IgD-negative memory B cell (primary cell): ENCODE measurements around the gene SETX. TPM values are rescaled to one million over a fixed set of nuclear protein-coding genes. Genes with fewer than 3 reads are reported as not detected.
"Not testable (repeated sequence)": the region's sequence is repeated elsewhere in the genome, so short reads cannot be mapped to it uniquely, and the experiment has no call there.

ENCODE experiments used
- H3K27ac Mint-ChIP-seq, 3 donors: one replicate each; pipeline ENCODE4 v1.8.0; 2020 to 2022; ENCODE audit warnings: mild to moderate bottlenecking in 3 of 3, mixed read lengths in 3 of 3, moderate library complexity in 1 of 3
- H3K27me3 Mint-ChIP-seq: one replicate; pipeline ENCODE4 v1.8.0; 2021; ENCODE audit warnings: mixed read lengths
- H3K36me3 Mint-ChIP-seq: one replicate; pipeline ENCODE4 v1.8.0; 2020; ENCODE audit warnings: mild to moderate bottlenecking, mixed read lengths
- H3K4me1 Mint-ChIP-seq, 3 donors: one replicate each; pipeline ENCODE4 v1.8.0; 2020 to 2022; ENCODE audit warnings: mixed read lengths in 3 of 3, mild to moderate bottlenecking in 1 of 3
- H3K4me3 Mint-ChIP-seq, 4 donors: one replicate each; pipeline ENCODE4 v1.8.0; 2020 to 2022; ENCODE audit warnings: mild to moderate bottlenecking in 4 of 4, mixed read lengths in 4 of 4, moderate library complexity in 3 of 4
- H3K9me3 Mint-ChIP-seq, 3 donors: one replicate each; pipeline ENCODE4 v1.8.0; 2020 to 2021; ENCODE audit warnings: mixed read lengths in 3 of 3, mild to moderate bottlenecking in 1 of 3
- polyA plus RNA-seq: library from polyadenylated mRNA; unstranded; fragments of 300-500 nt; fragmentation: Illumina TruSeq; gene quantifications from one replicate; pipeline ENCODE4 v1.2.3, GENCODE V29; 2021

SETX gene
- 39.3 TPM for polyA plus RNA-seq

- Mint-ChIP-seq H3K4me3 (peak within 1 kb of the TSS; percentile 89 to 97 (median 94)), H3K27ac (peak within 1 kb of the TSS; percentile 92 to 99 (median 94)), H3K4me1 (peaks cover 37 to 47% (median 40%) of the 10 kb centered on the region in 3 donors), H3K9me3 (no peaks in the 10 kb centered on the region), H3K36me3 (peaks cover 4% of the 10 kb centered on the region), H3K27me3 (no peaks in the 10 kb centered on the region)
Observed at GRCh38 chr9:132354637-132355355, at the start of gene SETX. Gene SETX (minus strand): TSS chr9:132354986. CDS start chr9:132349428, 5,558 bp downstream.

GRCh38 chr9:132404228-132404881 lies 49.6 kb upstream of the SETX start:
- Mint-ChIP-seq H3K27me3 (no peaks in the 10 kb centered on the region), H3K4me1 (peaks cover 24 to 27% (median 25%) of the 10 kb centered on the region in 3 donors), H3K36me3 (no peaks in the 10 kb centered on the region), H3K4me3 (peak overlapping the region; percentile 10 to 74 (median 61)), H3K9me3 (no peaks in the 10 kb centered on the region), H3K27ac (peak overlapping the region in 2 of 3 donors; percentile 3 to 75)

GRCh38 chr9:132401824-132402223 lies 47.0 kb upstream of the SETX start:
- Mint-ChIP-seq H3K36me3 (no peaks in the 10 kb centered on the region), H3K27me3 (no peaks in the 10 kb centered on the region), H3K9me3 (no peaks in the 10 kb centered on the region), H3K4me3 (peak overlapping the region in 2 of 4 donors; percentile 23 to 70), H3K4me1 (peaks cover 25 to 29% (median 28%) of the 10 kb centered on the region in 3 donors), H3K27ac (no peak overlapping the region)

GRCh38 chr9:132395560-132395959 lies 40.8 kb upstream of the SETX start:
- H3K27ac Mint-ChIP-seq: no peak overlapping the region
- H3K9me3 Mint-ChIP-seq: no peaks in the 10 kb centered on the region
- no peaks in the 10 kb centered on the region for H3K27me3 Mint-ChIP-seq
- H3K36me3 Mint-ChIP-seq: peaks cover 2% of the 10 kb centered on the region
- no peak overlapping the region for H3K4me3 Mint-ChIP-seq
- peaks cover 5 to 11% (median 7%) of the 10 kb centered on the region in 3 donors for H3K4me1 Mint-ChIP-seq

GRCh38 chr9:132391449-132391848 lies 36.7 kb upstream of the SETX start:
- peaks cover 0 to 3% (median 0%) of the 10 kb centered on the region in 3 donors for H3K4me1 Mint-ChIP-seq
- H3K4me3 Mint-ChIP-seq: no peak overlapping the region

GRCh38 chr9:132390966-132391365 lies 36.2 kb upstream of the SETX start:
- Mint-ChIP-seq H3K27me3 (no peaks in the 10 kb centered on the region), H3K4me3 (peak overlapping the region in 1 of 4 donors; percentile 32), H3K36me3 (peaks cover 5% of the 10 kb centered on the region), H3K4me1 (peaks cover 0 to 5% (median under 1%) of the 10 kb centered on the region in 3 donors), H3K27ac (no peak overlapping the region), H3K9me3 (no peaks in the 10 kb centered on the region)

More at GRCh38 chr9:132391449-132391848, 36.7 kb upstream of the SETX start:
- Mint-ChIP-seq H3K36me3 (peaks cover 5% of the 10 kb centered on the region), H3K27me3 (no peaks in the 10 kb centered on the region), H3K27ac (peak overlapping the region in 1 of 3 donors; percentile 67), H3K9me3 (no peaks in the 10 kb centered on the region)

GRCh38 chr9:132387133-132387532 lies 32.3 kb upstream of the SETX start:
- Mint-ChIP-seq H3K36me3 (peaks cover 5% of the 10 kb centered on the region), H3K4me1 (peaks cover 26 to 33% (median 27%) of the 10 kb centered on the region in 3 donors), H3K4me3 (peak overlapping the region in 1 of 4 donors; percentile 12), H3K27me3 (no peaks in the 10 kb centered on the region), H3K9me3 (no peaks in the 10 kb centered on the region), H3K27ac (no peak overlapping the region)

- Mint-ChIP-seq H3K27me3 (peaks cover 3% of the 10 kb centered on the region), H3K4me3 (peak overlapping the region; percentile 79 to 92 (median 88)), H3K9me3 (no peaks in the 10 kb centered on the region), H3K4me1 (peaks cover 30 to 46% (median 44%) of the 10 kb centered on the region in 3 donors), H3K36me3 (peaks cover 5% of the 10 kb centered on the region), H3K27ac (peak overlapping the region; percentile 91 to 99 (median 97))
Observed at GRCh38 chr9:132384376-132384775, 29.6 kb upstream of the SETX start.

- H3K36me3 Mint-ChIP-seq: peaks cover 8% of the 10 kb centered on the region
- no peaks in the 10 kb centered on the region for H3K9me3 Mint-ChIP-seq
- H3K27ac Mint-ChIP-seq: peak overlapping the region; percentile 91 to 99 (median 97)
- peaks cover 30 to 48% (median 47%) of the 10 kb centered on the region in 3 donors for H3K4me1 Mint-ChIP-seq
- H3K4me3 Mint-ChIP-seq: peak overlapping the region; percentile 79 to 92 (median 88)
- H3K27me3 Mint-ChIP-seq: peaks cover 3% of the 10 kb centered on the region
Observed at GRCh38 chr9:132383462-132383883, 28.7 kb upstream of the SETX start.

- Mint-ChIP-seq H3K4me1 (peaks cover 30 to 48% (median 47%) of the 10 kb centered on the region in 3 donors), H3K27me3 (peaks cover 3% of the 10 kb centered on the region), H3K36me3 (peaks cover 5% of the 10 kb centered on the region), H3K27ac (peak overlapping the region; percentile 81 to 99 (median 97)), H3K9me3 (no peaks in the 10 kb centered on the region), H3K4me3 (peak overlapping the region; percentile 68 to 91 (median 81))
Observed at GRCh38 chr9:132381966-132382541, 27.3 kb upstream of the SETX start.

GRCh38 chr9:132378416-132378815 lies 23.6 kb upstream of the SETX start:
- peaks cover 27 to 41% (median 36%) of the 10 kb centered on the region in 3 donors for H3K4me1 Mint-ChIP-seq

GRCh38 chr9:132377769-132378168 lies 23.0 kb upstream of the SETX start:
- not testable (repeated sequence) for H3K9me3 Mint-ChIP-seq, H3K4me3 Mint-ChIP-seq, H3K36me3 Mint-ChIP-seq, H3K27me3 Mint-ChIP-seq, H3K27ac Mint-ChIP-seq
- peaks cover 27 to 42% (median 35%) of the 10 kb centered on the region in 3 donors for H3K4me1 Mint-ChIP-seq

More at GRCh38 chr9:132378416-132378815, 23.6 kb upstream of the SETX start:
- H3K36me3 Mint-ChIP-seq, H3K27ac Mint-ChIP-seq, H3K9me3 Mint-ChIP-seq, H3K4me3 Mint-ChIP-seq, H3K27me3 Mint-ChIP-seq: not testable (repeated sequence)

- Mint-ChIP-seq H3K27me3 (no peaks in the 10 kb centered on the region), H3K27ac (peak overlapping the region; percentile 53 to 98 (median 72)), H3K9me3 (no peaks in the 10 kb centered on the region), H3K4me3 (peak overlapping the region; percentile 16 to 96 (median 57)), H3K4me1 (peaks cover 26 to 41% (median 30%) of the 10 kb centered on the region in 3 donors), H3K36me3 (peaks cover 9% of the 10 kb centered on the region)
Observed at GRCh38 chr9:132372177-132373095, 17.6 kb upstream of the SETX start.

GRCh38 chr9:132370592-132370991 lies 15.8 kb upstream of the SETX start:
- H3K27me3 Mint-ChIP-seq: no peaks in the 10 kb centered on the region
- no peak overlapping the region for H3K27ac Mint-ChIP-seq
- no peaks in the 10 kb centered on the region for H3K9me3 Mint-ChIP-seq
- peaks cover 26 to 41% (median 32%) of the 10 kb centered on the region in 3 donors for H3K4me1 Mint-ChIP-seq
- no peak overlapping the region for H3K4me3 Mint-ChIP-seq
- H3K36me3 Mint-ChIP-seq: peaks cover 6% of the 10 kb centered on the region
